GM18508 (cell line): Measurements from ENCODE around the gene PROZ.

Source experiments
- ATAC-seq: cut with Tn5 transposase; IDR thresholded peaks from one replicate; pipeline ENCODE4 v1.9.1; 2021; ENCODE audit warnings: moderate number of reproducible peaks; ENCODE audit not compliant: insufficient read depth, unreplicated experiment

Gene PROZ

DNA sequence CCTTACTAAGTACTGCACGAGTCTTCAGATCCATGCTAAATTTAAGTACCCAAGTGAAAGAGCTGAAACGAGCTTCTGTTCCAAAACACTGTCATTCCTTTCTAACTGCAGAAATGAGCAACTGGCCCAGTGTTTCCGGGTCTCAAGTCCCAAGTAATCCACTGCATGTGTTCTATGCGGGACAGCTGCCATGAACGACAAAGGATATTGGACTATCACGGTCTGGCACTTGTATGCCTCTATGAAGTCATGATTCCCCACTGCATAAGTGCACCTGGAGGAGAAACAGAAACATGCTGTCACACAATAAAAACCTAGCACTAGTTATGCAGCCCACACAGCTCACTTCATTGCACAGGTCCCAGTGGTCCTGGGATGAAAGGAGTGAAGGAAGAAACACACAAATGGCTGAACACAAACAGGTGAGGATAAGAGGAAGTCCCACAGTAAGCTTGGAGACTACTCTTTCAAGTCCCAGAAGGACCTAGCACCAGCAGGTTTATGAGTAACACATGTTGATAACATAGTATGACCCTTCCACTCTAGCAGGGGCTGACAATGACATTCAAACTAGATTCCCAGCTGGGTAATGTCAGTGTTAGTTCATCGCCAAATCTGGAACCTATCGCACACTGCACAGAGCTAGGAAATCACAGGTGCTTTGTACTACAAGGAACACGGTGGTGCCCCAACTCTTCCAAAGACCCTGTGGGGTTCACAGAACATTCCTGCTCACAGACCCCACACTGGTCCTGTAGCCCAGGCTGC lies 38.7 kb downstream of the PROZ start:
- no peak for ATAC-seq

DNA sequence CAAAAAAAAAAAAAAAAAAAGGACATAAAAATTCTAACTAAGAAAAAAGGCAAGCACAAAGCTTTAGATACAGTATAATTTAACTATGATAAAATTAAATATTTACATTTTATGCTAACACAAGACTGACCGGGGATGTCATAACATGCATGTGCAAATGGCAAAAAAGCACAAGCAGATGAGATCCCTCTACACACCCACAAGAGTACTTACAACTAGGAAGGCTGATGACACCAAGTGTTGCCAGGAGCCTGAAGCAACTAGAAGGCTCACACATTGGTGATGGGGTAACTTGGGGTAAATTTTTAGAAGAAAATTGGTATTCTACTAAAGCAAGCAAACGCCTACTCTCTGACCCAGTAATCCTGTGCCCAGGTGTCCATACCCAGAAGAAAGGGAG lies 43.4 kb downstream of the PROZ start:
- ATAC-seq, result no peak

DNA sequence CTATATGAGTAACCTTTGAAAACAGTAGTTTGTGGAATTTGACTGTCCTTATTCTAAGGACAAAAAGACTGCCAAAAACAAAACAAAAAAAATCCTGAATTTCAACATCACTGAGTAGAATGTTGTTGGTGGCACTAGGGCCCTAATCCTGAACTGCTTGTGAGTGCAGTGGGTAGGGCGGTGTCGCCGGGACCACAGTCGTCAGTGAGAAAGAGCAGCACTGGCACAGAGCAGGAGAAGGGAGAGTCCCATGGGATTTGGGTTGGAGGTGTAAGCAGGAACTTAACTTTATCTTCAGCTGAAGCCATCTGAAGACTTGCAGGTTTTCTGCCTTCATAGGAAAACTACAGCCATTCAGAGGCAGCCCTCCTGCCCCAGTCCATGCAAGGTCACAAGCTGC lies 44.5 kb downstream of the PROZ start:
- ATAC-seq, result no peak

DNA sequence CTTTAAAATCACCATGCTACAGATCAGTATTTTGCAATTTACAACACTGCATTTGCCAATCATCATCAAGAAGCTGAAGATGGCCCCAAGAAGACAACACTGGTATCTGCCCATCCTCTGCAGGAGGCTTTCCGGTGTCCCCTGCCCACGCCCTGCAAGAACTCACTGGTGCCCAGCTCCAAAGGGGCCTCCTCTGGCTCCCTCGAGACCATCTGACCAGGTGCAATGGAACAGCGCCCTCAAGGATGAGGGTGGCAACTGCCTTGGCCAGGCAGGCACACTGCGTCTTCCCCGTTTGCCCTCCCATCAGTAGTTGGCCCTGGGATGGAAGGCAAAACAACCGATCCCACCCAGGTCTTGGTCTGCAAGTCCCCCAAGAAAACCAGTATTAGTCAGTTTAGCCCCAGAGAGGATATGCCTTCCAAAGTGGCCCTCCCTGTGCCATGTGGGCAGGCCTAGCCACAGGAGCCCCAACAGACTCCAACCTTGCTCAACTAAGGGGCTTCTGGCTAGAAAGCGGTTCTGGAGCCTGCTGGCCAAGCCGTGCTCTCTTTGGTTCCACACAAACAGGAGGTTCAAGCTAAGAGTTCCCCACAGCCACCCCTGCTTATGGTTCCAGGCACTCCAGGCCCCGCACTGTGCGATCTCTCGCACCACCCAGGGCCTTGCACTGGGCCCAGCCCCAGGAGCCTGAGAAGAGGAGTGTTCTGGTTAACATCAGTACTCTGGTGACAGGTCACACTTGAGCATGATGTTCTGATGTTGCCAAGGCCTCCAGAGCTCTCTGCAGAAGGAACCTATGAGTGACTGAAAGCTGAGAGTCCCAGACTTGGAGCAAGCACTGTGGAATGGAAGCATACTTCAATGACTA lies 45.3 kb downstream of the PROZ start:
- no peak for ATAC-seq

DNA sequence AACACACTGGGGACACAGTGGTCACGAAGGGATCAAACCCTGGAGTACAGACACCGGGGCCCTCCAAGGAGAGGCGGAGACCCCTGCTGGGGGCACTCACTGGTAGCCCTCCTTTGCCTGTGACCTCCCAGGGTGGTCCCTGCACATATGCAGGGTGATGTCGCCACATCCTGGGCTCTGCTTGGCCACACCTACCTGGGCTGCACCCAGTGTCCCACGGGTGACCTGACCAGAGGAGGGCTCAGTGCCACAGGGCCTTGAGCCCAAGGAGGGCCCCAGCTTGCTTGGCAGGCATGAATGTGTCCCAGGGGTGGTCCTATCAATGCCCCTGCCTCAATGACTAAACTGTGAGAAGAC lies 45.9 kb downstream of the PROZ start:
- ATAC-seq, result no peak

DNA sequence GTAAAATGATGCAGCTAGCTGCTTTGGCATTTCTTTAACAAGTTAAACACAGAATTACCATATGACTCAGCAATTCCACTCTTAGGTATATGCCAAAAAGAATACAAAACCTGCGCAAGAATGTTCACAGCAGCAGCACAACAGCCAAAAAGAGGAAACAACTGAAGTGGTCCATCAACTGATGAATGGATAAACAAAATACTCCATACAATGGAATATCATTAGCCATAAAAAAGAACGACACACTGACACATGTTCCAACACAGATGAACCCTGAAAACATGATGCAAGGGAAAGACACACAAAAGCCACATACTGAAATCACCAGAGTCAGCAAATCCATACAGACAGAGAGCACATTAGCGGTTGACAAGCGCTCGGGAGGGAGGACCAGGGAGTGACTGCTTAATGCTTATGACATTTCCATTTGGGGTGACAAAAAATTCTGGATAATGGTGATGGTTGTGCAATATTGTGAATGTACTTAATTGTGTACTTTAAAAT lies 47.0 kb downstream of the PROZ start:
- ATAC-seq, result no peak

DNA sequence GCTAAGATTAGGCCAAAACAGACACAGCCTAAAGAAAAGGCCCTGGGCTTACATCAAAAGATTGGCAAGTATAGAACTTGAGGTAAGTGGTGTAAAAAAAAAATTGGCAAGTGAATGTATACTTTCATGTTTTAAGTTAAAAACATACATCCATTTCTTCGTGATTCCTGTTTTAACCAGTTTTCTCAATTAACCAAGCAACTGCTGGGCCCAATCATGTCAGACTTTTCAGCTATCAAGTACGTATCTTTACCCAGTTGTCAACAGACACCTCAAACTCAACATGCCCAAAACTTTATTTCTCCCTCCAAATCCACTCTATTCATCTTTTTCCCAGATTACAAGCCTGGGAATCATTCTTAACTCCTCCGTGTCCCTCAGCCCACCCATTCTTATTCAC lies 49.0 kb downstream of the PROZ start:
- ATAC-seq, result no peak

DNA sequence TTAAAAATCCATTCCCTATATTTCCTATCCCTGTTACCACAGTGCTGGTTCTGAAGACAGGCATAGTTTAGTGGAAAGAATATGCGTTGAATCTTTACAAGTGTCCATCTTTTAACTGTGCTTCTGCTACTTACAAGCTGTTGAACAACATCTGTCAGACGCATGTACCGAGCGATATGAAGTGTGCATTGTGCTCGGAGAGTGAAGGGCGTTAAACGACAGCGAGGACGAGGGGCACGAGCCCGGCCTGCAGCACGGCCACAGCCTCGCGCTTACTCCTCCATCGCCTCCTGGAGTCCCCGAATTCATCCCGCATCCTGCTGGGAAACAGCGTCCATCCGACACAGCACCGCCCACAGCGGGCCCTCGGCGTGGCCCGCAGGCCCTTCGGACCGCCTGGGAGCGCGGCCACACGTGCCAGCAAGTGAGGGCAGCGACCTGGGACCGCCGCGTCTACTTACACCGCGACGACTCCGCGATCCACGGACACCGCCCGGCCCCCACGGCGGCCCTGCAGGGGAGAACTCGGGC lies 49.5 kb downstream of the PROZ start:
- ATAC-seq, result no peak

DNA sequence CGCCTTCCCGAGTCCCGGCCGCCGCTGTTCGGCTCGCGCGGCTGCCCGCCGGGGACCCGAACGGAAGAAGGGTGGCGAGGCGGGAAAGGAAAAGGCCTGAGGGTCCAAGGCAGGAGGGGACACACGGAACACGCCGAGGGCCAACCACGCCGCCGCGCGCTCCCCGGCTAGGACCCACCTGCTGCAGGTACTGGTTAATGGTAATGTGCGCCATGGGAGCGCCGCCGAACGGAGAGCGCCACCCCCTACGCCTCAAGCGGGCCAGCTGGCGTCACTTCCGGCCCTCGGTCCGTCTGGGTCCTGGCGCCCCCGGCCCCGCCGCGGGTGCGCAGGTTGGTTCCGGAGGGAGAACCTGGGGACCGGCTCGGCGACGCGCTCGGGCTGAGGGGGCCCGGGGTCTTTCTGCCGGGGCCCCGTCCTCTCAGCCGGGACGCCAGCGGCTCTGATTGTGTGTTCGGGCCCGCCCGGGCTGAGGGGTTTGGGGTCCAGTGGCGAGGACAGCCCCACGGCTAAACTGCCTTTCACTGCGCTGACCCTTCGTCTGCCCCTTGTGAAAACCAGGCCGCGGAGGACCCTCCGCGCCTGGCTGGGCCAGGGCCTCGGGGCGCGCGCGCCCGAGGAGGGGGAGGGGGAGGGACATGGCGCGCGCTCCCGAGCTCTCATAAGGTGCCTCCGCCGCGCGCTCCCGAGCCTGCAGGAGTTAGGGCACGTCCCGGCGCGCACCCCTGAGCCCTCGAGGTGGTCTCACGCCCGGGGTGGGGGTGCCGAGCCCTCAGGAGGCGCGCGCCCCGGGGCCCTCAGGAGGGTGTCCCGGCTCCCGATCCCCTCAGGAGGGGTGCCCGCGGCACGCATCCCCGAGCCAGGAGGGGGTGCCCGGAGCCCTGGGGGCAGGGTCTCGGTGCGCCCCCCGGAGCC lies 50.2 kb downstream of the PROZ start, which contains the start of gene PCID2:
Gene PCID2, minus strand, starts transcription at position 249 of the 915 bp plus-strand sequence. Its CDS starts 35 bp downstream, at position 214.
- peak; percentile 50 for ATAC-seq

DNA sequence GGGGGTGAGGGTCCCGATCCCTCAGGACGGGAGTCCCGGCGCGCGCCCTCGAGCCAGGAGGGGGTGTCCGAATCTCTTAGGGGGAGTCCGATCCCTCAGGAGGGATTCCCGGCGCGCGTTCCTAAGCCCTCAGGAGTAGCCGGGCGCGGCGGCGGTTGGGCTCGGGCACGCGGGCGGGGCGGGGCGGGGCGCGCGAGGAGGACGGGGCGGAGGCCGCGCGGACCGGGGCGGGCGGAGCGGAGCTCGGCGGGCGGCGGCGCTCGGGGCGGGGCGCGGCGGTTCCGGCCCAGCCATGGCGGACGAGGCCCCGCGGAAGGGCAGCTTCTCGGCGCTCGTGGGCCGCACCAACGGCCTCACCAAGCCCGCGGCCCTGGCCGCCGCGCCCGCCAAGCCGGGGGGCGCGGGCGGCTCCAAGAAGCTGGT lies 50.9 kb downstream of the PROZ start, which contains the start of gene CUL4A:
Gene CUL4A, plus strand, starts transcription at position 278 of the 423 bp plus-strand sequence. Its CDS starts 15 bp downstream, at position 293.
- no peak for ATAC-seq

DNA sequence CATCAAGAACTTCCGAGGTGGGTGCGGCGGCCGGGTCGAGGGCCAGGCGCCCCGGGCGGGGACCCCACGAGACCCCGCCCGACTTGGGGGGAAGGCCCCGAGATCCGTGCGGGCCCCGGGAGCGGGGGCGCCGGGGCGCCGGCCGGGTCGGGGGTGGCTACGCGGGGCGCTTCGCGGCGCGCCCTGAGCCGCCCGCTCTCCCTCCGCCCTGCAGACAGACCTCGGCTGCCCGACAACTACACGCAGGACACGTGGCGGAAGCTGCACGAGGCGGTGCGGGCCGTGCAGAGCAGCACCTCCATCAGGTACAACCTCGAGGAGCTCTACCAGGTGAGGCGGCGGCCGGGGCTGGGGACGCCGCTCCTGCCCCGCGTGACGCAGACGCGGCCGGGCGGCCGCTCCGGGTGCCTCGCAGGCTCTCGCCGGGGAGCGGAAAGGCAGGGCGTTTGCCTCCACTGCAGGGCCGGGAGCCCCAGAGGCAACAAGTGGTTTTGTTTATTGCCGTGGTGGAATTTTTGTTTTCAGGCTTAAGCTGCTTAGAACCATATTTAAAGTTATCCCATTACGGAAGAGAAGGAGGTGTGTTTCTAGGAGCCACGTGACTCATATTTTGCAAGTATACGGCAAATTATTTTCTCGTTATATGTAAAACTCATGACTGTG lies 51.4 kb downstream of the PROZ start:
- ATAC-seq, result no peak

DNA sequence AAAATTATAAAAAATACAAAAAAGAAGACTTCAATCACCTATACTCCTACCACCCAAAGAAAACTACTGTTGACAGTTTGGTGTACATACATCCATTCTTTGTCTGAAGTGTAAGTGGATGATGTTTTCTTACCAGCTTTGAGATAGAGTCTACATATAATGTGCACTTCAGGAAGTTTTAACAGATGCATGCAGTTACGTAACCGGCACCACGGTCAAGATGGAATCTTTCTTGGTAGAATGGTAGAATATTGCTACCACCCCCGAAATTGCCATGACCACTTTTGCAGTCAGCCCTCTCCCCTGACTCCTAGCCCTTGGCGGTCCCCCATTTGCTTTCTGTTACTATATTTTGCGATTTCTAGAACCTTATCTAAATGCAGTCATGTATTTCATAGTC lies 52.4 kb downstream of the PROZ start:
- ATAC-seq, result no peak

DNA sequence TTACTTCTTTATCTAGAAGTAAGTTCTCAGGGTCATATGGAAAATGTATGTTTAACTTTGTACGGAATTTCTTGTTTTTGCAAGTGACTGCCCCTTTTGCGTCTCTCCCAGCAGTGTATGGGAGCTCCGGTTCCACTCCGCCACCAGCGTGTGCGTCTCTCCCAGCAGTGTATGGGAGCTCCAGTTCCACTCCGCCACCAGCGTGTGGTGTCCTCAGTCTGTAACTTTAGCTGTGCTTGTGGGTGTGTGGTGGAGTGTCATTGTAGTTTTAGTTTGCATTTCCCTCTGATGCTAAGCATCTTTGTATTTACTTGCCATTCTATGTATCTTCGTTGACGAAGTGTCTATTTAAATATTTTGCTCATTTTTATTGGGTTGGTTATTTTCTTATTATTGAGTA lies 53.3 kb downstream of the PROZ start:
- no peak for ATAC-seq

DNA sequence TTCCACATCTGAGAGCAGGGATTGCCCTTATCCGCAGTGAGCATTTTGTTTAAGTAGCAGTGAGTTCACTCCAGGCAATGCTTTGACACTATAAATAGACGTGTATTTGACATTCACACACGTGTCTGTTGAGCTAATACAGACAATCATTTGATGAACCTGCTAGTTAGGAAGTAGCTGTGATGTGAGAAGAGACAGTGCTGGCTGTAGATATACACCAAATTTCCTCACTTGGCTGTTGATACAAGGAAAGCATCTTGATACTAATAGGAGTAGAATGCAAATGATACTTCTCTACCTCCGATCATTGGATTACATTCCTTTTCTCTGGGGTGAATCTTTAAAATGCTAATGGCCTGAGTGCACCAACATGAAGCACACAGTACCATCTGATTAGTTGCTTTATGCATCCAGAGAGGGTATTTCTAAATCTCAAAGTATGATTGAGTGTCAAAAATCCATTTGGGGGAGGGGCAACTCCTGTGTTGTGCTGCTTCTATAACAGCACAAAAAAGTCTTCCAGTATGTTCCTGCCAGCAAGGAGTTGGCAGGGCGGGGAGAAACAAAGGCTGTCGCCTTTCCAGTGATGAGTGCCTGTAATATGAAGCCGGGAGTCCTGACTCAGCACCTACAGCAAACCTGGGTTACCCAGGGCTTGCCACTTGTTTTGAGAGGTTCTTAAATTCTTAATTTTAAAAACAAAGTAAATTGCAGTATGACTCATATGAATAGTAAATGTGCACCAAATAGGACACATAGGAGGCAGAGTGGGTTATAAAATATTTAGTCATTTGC lies 58.0 kb downstream of the PROZ start:
- no peak for ATAC-seq

DNA sequence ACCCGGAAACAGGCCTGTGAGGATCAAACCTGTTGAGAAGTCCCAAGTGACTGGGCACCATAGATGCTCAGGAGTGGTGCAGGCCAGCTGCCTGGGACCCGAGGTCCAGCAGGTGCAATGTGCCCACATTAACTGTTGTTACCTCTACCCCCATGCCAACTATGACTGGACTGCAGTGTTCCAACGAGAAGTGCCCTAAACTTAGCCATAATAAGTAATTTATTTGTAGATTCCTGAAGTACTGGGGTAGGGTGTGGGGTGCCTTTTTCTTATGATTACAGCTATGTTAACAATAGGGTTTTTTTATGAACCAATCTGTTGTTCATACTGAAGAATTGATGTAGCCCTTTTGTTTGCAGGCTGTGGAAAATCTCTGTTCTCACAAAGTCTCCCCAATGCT lies 60.1 kb downstream of the PROZ start:
- no peak for ATAC-seq

DNA sequence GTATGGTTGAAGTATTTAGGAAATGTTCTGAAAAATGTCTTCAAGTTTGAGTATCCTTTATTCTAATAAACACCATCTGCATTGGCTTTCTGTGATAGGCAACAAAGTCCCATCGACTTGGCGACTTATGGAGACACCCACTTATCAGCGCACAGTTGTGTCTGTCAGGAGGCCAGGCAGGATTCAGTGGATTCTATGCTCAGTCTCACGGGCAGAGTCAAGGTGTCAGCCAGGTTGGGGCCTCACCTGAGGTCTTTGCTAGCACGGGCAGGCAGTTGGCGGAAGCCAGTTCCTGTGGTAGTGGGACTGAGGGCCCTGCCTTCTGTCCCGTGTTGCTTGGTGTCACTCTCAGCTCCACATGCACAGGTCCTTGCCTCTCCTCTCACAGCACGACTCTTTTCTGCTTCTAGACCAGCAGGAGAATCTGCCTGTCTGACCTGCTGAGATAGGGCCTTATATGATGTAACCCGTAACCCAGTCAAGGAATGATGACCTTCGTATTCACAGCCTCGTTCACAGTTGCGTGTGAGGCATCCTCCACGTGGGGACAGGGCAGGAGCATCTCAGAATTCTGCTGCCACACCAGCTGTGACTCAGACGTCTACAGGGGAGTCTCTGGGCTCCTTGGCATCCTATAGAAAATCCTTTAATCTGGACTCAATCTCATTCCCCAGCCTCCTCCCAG lies 61.0 kb downstream of the PROZ start:
- no peak for ATAC-seq

DNA sequence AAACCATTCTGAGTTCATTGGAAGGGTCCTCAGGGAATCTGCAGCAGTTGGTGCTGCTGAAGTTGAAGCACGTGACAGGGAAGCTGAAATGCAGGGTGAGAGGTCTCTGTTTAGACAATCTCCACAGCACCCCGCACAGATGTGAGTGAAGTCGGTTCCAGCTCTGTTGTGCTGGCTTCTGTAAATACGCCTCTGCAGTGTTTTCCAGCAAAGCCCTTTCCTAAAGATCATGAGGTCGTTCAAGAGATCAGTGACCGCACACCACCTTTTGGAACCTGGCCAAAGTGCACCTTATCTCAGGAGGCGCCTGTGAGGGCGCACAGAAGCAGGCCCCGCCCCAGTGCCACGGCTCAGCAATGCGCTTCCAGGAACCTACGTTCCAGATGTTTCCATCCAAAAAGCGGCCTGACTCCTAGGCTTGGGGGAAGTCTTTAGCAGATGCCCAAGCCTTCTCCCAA lies 61.7 kb downstream of the PROZ start:
- no peak for ATAC-seq

DNA sequence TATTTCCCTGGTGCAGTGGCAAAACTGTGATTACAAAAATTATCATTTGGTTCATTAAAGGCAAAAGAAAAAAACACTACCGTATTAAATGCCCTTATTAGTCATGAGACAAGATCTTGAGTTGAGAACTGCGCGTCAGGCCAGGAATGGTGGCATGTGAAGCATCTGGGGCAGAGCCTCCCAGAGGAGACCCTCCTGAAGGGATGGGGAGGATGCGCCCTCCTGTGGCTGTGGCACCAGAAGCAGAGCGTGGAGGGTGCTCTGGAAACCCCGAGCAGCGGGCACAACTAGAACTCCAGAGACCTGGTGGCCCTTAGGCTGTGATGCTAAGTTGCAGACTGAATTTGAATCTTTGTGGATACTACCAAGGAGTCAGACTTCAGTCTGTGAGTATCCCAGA lies 62.4 kb downstream of the PROZ start:
- no peak for ATAC-seq
